Keratinocyte (primary cell): Measurements from ENCODE around the gene CLDN22. TPM values are rescaled to one million over a fixed set of nuclear protein-coding genes. Genes with fewer than 3 reads are reported as not detected.

ENCODE experiments used
- DNase-seq: peaks from one replicate; pipeline ENCODE4 v3.0.0-alpha.2; 2011; ENCODE audit warnings: low read depth, missing footprints, low spot score
- FAIRE-seq: peaks from 2 replicates; lab custom pipeline; 2011; peaks lifted over from hg19 to GRCh38; lab: Jason Lieb, UNC
- H2AFZ ChIP-seq: 2 replicates; pipeline ENCODE4 v1.6.0; 2012; ENCODE audit warnings: low read length, control low read depth, inconsistent platforms; ENCODE audit not compliant: control insufficient read depth
- H3K27ac ChIP-seq: 2 replicates; pipeline ENCODE4 v1.5.1; 2011; ENCODE audit warnings: low read length; ENCODE audit not compliant: control insufficient read depth, insufficient read depth
- H3K27me3 ChIP-seq: 3 replicates; pipeline ENCODE4 v1.6.0; 2011; ENCODE audit warnings: low read length; ENCODE audit not compliant: control insufficient read depth, insufficient read depth; ENCODE audit errors: extremely low read depth
- H3K36me3 ChIP-seq, 2 experiments: 2 replicates in 1 of 2; 3 replicates in 1 of 2; pipeline ENCODE4 v1.5.1; 2011; ENCODE audit warnings: low read length in 2 of 2, mild to moderate bottlenecking in 1 of 2; ENCODE audit not compliant: control insufficient read depth in 2 of 2, insufficient read depth in 2 of 2; ENCODE audit errors: extremely low read depth in 1 of 2
- H3K4me1 ChIP-seq: 3 replicates; pipeline ENCODE4 v1.5.1; 2011; ENCODE audit warnings: low read length; ENCODE audit not compliant: control insufficient read depth, insufficient read depth; ENCODE audit errors: extremely low read depth
- H3K4me2 ChIP-seq: 3 replicates; pipeline ENCODE4 v1.6.0; 2011; ENCODE audit warnings: low read depth, low read length; ENCODE audit not compliant: control insufficient read depth, insufficient read depth; ENCODE audit errors: extremely low read depth
- H3K4me3 ChIP-seq, 3 experiments: fragments of 200-600 bp in 1 of 3; sonication (generic) in 1 of 3; 2 replicates in 2 of 3; 3 replicates in 1 of 3; pipeline ENCODE4 v1.5.1; 2011 to 2016; ENCODE audit warnings: low read length in 3 of 3, mild to moderate bottlenecking in 3 of 3, control low read depth in 2 of 3, inconsistent platforms in 1 of 3, low read depth in 1 of 3, mixed read lengths in 1 of 3, mixed run types in 1 of 3, moderate library complexity in 1 of 3; ENCODE audit not compliant: control insufficient read depth in 2 of 3, insufficient read depth in 2 of 3; ENCODE audit errors: extremely low read depth in 1 of 3
- H3K79me2 ChIP-seq: 2 replicates; pipeline ENCODE4 v1.6.0; 2012; ENCODE audit warnings: low read length; ENCODE audit not compliant: control insufficient read depth, insufficient read depth
- H3K9ac ChIP-seq: 3 replicates; pipeline ENCODE4 v1.6.0; 2011; ENCODE audit warnings: low read length; ENCODE audit not compliant: control insufficient read depth, insufficient read depth; ENCODE audit errors: extremely low read depth
- H3K9me1 ChIP-seq: 3 replicates; pipeline ENCODE4 v1.6.0; 2011; ENCODE audit warnings: low read length; ENCODE audit not compliant: control insufficient read depth, insufficient read depth; ENCODE audit errors: extremely low read depth
- H3K9me3 ChIP-seq: 2 replicates; pipeline ENCODE4 v1.5.1; 2012; ENCODE audit warnings: low read depth, low read length; ENCODE audit not compliant: control insufficient read depth
- H4K20me1 ChIP-seq: 3 replicates; pipeline ENCODE4 v1.6.0; 2011; ENCODE audit warnings: low read length; ENCODE audit not compliant: control insufficient read depth, insufficient read depth; ENCODE audit errors: extremely low read depth
- EZH2 ChIP-seq: IDR thresholded peaks from one replicate; pipeline ENCODE4 v1.6.1; 2012; ENCODE audit warnings: inconsistent platforms, mild to moderate bottlenecking, low read length, moderate library complexity
- dilution Hi-C: fragments of 300-500 bp; cut with MboI; formaldehyde crosslinking; loops from one replicate; pipeline ENCODE4 v1.7.0; 2020; ENCODE audit warnings: low sequenced_read_pairs; ENCODE audit not compliant: extremely low pct_ligation_motif_present
- polyA plus RNA-seq, 5 experiments: library from polyadenylated mRNA; depleted of rRNA in 3 of 5; stranded (reverse) in 3 of 5; stranded (forward) in 1 of 5; unstranded in 1 of 5; fragments of >200 nt; gene quantifications; 1 replicate in 1 of 5; 2 replicates in 3 of 5; 3 replicates in 1 of 5; pipeline versions ENCODE4 v1.2.1 to v1.2.3, GENCODE V29; 2011 to 2012; ENCODE audit warnings: missing spikeins in 2 of 5, low read depth in 1 of 5, low replicate concordance in 1 of 5
- TF ChIP-seq, protein P1 (sequence below), 3 experiments: IDR thresholded peaks in 1 of 3; conservative IDR thresholded peaks in 1 of 3; optimal IDR thresholded peaks in 1 of 3; 2 replicates in 2 of 3; 3 replicates in 1 of 3; pipeline versions ENCODE3 to v1.5.1; 2011; ENCODE audit warnings: low read length in 3 of 3, mild to moderate bottlenecking in 3 of 3, moderate library complexity in 2 of 3, control low read depth in 1 of 3, inconsistent platforms in 1 of 3; ENCODE audit not compliant: insufficient read depth in 2 of 3; ENCODE audit errors: extremely low read depth in 1 of 3

The CLDN22 gene
- polyA plus RNA-seq, 1 donor (not counting 4 experiments of a cell fraction or from before 2014, with no cell fraction given), result 0.03 TPM

DNA sequence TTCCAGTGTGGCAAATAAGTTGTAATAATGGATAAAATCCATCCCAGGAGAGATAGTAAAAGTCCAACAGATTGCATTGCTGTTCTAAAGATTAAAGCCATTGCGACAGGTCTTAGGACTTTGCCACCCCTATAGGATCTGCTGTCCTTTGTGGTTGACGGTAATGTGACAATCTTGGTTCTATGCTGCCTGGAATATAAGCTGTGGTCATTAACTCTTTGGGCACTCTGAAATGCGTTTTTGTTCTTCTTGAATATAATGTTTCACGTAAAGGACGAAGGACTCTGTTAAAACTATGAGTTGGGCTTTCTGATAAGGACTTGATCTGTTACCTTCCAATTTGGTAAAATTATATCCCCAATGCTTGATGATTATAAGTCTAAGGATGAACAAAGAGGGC is 2.2 kb upstream of the CLDN22 start, which contains the start of gene CLDN24:
CLDN24 (minus strand) TSS at position 101 of the 400 bp plus-strand sequence; CDS start at position 101, 0 bp downstream.
- DNase-seq (no peak), FAIRE-seq (no peak)
- H3K9me1 ChIP-seq, result no peaks in the 10 kb centered on the region
- H2AFZ ChIP-seq, result no peak within 1 kb of the TSS
- TF ChIP-seq, protein P1, sequence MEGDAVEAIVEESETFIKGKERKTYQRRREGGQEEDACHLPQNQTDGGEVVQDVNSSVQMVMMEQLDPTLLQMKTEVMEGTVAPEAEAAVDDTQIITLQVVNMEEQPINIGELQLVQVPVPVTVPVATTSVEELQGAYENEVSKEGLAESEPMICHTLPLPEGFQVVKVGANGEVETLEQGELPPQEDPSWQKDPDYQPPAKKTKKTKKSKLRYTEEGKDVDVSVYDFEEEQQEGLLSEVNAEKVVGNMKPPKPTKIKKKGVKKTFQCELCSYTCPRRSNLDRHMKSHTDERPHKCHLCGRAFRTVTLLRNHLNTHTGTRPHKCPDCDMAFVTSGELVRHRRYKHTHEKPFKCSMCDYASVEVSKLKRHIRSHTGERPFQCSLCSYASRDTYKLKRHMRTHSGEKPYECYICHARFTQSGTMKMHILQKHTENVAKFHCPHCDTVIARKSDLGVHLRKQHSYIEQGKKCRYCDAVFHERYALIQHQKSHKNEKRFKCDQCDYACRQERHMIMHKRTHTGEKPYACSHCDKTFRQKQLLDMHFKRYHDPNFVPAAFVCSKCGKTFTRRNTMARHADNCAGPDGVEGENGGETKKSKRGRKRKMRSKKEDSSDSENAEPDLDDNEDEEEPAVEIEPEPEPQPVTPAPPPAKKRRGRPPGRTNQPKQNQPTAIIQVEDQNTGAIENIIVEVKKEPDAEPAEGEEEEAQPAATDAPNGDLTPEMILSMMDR (optimal IDR thresholded peaks at IDR 0.05 in 1 of 3, IDR thresholded peaks at IDR 0.05 in 1 of 3, conservative IDR thresholded peaks at IDR 0.05 in 1 of 3; ENCODE audit: extremely low read depth in 1 of 3, insufficient read depth in 2 of 3, low read length in 3 of 3), result no peak
- TF ChIP-seq EZH2, result no peak
- no peaks in the 10 kb centered on the region for H4K20me1 ChIP-seq
- dilution Hi-C loops, result loop anchor here (10.0 kb wide), 1 partner anchor 82 kb away; no protein-coding TSS in a partner anchor
- no peaks in the 10 kb centered on the region for H3K79me2 ChIP-seq
- no peaks in the 10 kb centered on the region for H3K27me3 ChIP-seq
- H3K4me2 ChIP-seq, result no peak within 1 kb of the TSS
- H3K9me3 ChIP-seq, result no peaks in the 10 kb centered on the region
- H3K4me3 ChIP-seq, result no peak within 1 kb of the TSS
- peaks cover 0 to 3% of the 10 kb centered on the region in 2 experiments for H3K36me3 ChIP-seq
- H3K4me1 ChIP-seq, result no peaks in the 10 kb centered on the region
- no peak within 1 kb of the TSS for H3K27ac ChIP-seq
- no peak within 1 kb of the TSS for H3K9ac ChIP-seq

DNA sequence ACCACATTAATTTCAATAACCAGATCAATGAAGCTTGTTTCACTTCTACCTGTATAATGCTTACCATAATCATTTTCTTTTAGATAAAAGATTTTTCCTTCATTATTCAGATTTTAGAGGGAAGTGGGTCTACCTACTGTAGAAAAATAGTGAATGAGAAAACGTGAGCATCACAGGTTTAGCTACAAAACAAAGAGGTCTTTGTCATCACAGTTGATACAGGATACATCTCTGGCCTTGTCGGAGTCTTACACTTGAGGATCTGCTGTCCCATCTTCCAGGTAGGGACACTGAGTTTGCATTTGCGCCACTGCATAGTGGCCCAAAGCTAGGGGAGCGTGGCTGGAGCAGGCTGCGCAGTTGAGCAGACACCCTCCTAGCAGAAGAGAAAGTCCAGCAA is 1.4 kb upstream of the CLDN22 start:
- no peak for FAIRE-seq
- dilution Hi-C loops, result loop anchor here (10.0 kb wide), 1 partner anchor 83 kb away; no protein-coding TSS in a partner anchor
- peaks cover 0 to 3% of the 10 kb centered on the region in 2 experiments for H3K36me3 ChIP-seq
- H4K20me1 ChIP-seq, result no peaks in the 10 kb centered on the region
- H3K9me3 ChIP-seq, result no peaks in the 10 kb centered on the region
- no peak overlapping the region for H3K27ac ChIP-seq
- H3K79me2 ChIP-seq, result no peaks in the 10 kb centered on the region
- DNase-seq, result no peak
- H3K9me1 ChIP-seq, result no peaks in the 10 kb centered on the region
- H3K4me2 ChIP-seq, result no peak overlapping the region
- no peak overlapping the region for H2AFZ ChIP-seq
- no peak overlapping the region for H3K4me3 ChIP-seq
- no peak overlapping the region for H3K9ac ChIP-seq
- H3K27me3 ChIP-seq, result no peaks in the 10 kb centered on the region
- H3K4me1 ChIP-seq, result no peaks in the 10 kb centered on the region
- TF ChIP-seq, protein P1 (optimal IDR thresholded peaks at IDR 0.05 in 1 of 3, IDR thresholded peaks at IDR 0.05 in 1 of 3, conservative IDR thresholded peaks at IDR 0.05 in 1 of 3; ENCODE audit: extremely low read depth in 1 of 3, insufficient read depth in 2 of 3, low read length in 3 of 3), result no peak
- no peak for TF ChIP-seq EZH2
